ENCODE measurements around the gene NAP1L4.
A peak's percentile ranks its signal among the peaks of the same experiment; 100 is the strongest.

The NAP1L4 gene

DNA sequence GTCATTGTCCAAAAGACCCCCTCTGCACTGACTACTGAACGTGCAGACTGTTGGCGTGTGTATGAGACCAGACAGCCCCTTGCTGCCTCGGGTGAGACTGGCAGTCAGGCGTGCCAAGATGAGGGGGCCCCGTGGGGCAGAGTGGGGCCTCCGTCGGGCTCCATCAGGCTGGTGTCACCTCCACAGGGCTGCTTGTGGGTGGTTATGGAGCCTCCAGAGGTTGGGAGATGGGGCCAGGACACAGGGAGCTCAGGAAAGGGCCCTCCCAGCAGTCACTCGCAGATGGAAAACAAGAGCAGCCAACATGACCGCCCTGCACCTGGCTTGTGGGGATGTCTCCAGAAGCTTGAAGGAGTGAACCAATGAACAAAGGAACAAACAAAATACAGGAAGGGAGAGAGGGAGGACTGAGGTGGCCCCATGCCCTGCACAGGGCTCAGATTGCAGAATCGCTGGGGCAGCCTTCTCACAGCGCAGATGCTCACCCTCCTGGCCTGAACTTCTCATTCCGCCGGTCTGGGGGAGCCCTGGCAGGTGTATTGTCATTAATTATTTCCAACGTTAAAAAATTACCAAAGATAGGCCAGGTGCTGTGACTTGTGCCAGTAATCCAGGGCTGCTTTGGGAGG lies 57.4 kb downstream of the NAP1L4 start:
- DNase-seq (ENCODE audit: low read depth, low spot score), result no peak

DNA sequence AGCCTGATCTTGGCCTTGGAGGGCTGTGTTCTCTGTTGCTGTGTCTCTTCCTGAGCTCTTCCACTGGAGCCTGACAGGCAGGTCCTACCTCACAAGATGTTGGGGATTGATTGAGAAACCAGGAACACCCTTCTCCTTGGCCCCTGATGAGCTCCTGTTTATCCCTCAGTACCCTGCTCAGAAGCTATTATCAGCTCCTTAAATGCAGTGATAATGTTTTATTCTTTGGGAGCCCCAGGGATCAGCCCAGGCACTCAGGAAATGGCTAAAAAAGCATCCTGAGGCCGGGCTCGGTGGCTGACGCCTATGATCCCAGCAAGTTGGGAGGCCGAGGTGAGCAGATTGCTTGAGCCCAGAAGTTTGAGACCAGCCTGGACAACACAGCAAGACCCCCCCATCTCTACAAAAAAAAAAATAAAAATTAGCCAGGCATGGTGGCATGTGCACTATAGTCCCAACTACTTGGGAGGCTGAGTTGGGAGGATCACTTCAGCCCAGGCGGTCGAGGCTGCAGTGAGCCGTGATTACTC lies 58.0 kb downstream of the NAP1L4 start:
- DNase-seq (ENCODE audit: low read depth, low spot score), result no peak

DNA sequence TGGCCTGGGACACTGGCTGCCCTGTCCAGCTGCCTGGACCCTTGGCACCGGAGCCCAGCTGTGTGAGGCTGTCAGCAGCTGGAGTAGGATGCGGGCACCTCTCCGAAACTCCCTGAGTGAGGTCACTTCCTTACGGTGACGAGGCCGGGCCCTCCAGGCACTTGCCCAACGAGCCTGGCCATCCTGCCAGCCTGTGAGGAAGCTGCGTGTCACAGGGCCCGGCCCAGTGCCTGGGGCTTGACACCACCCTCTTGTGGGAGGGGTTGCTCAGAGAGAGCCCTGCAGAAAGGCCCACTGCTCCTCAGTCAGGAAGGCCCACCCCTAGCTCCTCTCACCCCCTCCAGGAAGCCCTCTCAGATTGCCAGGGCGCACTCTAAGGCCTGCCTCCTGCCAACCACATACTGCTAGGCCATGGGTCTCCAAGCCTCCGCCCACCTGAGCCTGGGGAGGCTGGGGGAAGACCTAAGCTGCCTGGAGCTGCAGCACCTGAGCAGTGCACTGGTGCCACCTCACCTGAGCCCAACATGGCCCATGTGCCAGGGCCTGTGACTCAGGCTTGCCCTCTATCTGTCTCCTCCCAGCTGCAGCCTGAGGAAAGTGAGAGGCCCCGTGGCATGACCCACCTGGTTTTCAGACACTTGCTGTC lies 58.6 kb downstream of the NAP1L4 start:
- peak; percentile 78 for DNase-seq (ENCODE audit: low read depth, low spot score)

DNA sequence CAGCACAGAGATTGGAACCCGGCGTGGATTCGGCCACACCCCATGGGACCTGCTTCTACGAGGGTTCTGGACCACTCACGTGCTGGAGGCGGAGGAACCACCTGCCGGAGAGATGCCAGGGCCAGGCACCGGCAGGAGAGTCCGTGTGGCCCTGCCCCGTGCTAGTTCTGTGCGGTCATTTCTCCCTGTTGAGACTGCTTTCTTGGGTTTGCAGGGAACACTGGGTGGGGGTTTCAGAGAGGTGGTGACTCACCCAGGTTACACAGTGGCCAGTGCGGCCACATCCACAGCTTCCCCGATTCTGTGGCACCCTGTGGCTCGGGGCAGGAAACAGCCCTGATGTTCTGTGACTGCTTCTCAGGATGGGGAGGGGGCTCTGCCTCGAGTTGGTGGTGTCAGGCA lies 59.3 kb downstream of the NAP1L4 start:
- DNase-seq (ENCODE audit: low read depth, low spot score), result no peak

DNA sequence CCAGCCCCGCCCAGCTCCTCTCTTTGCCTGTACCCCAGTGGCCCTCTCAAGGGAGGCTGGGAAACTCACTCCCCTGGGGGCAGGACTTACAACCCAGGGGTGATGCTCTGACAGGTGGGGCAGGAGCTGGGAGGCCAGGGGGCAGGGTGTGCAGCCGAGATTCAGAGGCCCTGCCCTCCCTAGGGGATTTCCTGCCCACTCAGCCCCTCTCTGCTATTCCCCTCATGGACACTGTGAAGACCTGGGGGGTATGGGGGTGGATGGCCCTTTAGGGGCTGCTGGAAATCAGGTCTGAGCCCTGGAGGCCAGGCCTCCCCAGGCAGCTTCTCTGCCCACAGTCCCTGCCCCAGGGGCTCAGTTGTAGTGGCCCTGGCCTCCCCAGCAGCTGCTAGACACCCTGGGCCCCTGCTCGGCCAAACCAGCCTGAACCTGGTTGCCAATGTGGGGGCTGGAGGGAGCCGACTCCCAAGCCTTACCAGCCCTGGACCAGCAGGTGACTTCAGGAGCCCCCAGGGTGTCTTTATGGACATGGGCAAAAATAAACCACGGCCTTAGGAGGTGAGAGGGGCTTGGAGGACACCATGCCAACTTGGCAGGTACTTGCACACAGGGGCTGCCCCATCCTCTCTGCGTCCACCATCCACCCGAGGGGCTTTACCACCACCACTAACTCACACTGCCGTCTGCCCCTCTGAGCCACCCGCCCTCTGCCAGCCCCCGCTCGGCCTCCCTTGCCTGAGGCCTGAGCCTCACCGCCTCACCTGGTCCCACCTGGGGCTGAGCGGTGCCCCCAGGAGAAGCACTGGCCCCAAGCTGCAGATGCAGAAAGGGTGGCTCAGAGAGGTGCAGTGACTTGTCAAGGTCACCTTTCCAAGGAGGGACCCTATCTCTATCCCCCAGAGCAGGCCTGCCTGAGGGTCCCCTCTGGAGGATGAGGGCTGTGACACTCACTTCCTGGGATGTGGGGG lies 60.1 kb downstream of the NAP1L4 start:
- no peak for DNase-seq (ENCODE audit: low read depth, low spot score)

DNA sequence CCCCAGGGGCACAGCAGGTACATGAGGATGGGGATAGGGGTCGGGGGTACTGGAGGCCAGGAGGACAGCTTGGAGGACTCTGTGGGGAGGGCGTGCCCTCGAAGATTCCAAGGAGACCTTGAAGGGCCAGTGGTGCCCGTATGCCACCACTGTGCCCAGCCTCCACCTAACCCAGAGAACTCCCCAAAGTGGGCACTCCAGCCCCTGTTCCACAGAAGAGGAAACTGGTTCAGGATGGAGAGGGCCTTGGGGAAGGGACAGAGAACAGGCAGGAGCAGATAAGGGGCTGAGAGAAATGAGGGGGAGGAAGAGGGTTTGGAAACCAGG lies 60.7 kb downstream of the NAP1L4 start:
- DNase-seq (ENCODE audit: low read depth, low spot score), result no peak

DNA sequence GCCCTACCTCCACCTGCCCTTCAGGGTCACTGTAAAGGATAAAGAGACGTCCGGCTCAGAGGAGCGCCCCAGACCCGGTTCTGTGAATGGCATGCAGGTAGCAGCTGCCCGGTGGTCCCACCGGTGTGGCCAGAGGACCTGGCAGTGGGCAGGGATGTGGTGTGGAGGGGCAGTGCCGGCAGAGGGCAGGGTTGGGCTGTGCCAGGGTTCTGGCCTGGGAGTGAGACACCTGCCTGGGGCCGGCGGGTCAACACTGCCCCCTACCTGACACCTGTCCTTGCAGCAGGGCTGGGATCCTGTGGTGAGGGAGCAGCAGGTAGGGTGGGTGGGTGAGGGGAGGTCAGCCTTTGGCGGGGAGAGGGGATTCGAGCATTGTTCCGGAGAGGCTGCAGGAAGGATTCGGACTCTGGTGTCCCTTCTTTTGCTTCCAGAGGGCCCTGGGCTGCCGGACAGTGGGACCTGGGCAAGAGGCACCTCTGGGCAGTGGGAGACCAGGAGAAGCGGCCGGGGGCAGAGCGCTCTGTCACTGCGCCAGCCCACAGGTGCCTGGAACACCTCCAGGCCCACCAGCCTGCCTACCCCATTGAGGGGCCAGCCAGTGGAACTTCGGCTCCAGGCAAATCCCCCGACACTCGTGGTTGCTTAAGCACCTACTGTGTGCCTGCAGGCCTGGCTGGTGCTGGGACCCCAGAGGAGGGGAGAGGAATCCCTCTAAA lies 61.3 kb downstream of the NAP1L4 start:
- DNase-seq (ENCODE audit: low read depth, low spot score), result peak; percentile 92

DNA sequence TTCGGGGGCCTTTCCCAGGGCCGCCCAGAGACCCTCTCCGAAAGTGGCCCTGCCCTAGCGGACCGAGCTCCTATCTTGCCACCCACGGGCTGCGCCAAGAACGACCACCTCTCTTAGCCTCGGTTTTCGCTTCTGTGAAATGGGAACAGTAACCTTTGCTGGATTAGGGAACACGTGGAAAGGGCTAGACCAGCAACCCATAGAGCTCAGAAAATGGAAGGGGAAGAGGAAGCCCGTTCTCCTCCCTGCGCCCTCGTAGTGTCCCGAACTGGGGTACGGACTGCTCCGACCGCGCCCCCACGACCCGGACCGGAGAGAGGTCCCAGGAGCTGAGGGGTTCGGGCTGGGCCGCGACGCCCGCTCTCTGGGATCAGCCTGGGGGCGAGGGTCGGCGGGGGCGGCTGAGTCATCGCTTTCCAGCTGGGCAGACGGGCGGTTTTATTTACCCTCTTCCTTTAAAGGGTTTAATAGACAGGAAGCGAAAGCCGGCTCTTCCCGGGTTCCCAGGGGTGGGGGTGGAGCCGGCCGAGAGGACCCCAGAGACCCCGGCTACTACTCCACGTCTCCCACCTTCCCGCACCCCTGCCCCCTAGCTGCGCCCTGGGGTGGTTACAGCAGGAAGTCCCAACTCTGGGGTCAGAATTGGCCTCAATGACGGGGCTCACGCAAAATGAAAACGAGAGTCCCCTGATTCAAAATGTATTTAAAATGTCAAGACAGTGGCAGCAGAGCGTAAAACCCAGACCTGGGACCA lies 62.0 kb downstream of the NAP1L4 start:
- DNase-seq (ENCODE audit: low read depth, low spot score), result peak; percentile 87

DNA sequence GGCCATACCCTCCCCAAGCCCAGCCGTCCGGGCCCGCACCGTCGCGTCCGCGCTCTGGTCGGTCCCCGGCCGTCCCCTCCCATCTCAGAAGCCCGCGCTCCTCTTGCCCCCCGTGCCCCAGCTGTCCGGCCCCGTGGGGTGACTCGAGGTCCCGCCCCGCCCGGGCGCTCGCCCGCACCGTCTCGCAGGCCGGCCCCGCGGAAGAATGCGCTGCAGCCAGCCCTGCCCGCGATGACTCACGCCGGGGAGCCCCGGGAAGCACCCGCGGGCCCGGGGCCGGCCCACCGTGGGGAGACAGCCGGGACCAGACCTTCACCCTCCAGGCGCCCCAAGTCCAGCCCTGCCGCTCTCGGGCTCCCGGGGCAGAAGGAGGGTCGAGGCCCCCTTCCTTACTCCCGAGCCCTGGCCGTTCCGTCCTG lies 62.6 kb downstream of the NAP1L4 start:
- no peak for DNase-seq (ENCODE audit: low read depth, low spot score)

DNA sequence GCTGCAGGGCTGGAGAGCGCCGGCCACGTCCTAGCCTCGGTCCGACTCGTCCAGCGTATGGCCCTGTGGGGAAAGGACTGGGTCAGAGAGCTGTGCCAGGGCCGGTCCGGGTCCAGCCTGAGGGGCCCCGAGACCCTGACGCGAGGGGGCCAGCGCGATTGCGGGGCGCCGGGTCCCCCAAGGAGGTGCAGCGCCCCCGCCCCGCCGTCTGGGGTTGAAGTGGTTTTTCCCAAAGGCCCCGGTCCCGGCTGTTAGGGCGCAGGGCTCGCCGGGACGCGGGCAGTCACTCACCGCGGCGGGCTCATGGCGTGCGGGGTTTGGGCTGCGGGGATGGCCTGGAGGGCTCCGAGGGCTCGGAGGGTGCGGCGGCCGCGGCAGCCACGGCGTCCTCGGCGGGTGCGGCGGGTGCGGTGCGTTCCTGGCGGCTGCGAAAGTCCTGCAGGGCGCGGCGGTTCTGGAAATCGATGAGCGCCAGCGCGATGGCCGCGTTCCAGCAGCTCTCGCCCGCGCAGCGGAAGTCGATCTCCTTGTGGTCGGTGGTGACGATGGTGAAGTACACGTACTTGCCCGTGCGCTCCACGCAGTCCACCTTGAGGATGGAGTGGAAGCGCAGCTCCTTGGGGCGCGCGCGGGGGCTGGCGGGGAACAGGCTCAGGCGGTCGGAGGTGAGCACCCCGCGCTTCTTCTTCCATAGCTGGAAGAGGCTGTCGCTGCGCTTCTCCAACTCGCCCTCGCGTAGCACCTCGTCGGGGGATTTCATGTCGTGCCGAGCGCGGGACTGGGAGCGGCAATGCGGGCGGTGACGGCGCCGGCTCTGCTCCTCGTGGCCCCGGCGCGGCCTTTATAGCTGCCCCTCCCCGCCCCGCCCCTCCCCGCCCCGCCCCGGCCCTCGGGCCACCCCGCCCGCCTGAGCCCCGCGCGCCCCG lies 63.3 kb downstream of the NAP1L4 start, which contains the start of gene PHLDA2:
Gene PHLDA2 (minus strand): TSS at position 816 of the 926 bp plus-strand sequence. CDS start 56 bp downstream, at position 760.
- no peak for DNase-seq (ENCODE audit: low read depth, low spot score)

DNA sequence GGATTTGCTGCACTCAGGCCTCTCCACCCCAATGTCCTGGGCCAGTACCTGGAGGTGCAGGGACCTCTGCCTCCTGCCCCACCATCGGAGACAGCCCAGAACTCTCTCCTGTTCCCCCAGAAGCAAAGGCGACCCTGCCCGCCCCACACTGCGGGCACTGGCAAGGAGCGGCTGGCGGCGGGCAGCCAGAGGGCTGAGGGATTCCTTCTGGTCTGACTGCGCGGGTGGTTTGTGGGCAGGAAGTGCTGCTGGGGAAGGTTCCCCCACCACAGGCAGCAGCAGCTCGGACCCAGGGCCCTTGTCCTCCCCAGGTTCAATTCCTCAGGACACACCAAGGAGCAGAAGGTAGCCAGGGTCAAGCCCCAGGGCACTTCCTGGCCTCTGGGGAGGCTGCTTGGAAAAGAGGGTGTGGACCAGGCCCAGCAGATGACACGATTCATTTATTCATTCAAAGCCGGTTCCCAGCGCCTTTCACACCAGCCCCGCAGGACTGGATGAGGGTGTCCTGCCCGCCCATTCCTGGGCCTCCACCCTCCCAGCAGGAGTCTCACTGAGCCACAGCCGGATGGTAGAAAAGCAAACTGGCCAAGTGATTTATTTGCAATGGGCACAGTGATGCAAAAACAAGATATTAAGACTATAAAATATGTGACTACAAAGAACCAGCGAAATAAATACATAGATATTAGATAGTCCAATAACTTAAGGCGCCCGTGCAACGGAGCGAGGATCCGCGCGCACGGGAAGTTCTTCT lies 64.1 kb downstream of the NAP1L4 start:
- no peak for DNase-seq (ENCODE audit: low read depth, low spot score)

DNA sequence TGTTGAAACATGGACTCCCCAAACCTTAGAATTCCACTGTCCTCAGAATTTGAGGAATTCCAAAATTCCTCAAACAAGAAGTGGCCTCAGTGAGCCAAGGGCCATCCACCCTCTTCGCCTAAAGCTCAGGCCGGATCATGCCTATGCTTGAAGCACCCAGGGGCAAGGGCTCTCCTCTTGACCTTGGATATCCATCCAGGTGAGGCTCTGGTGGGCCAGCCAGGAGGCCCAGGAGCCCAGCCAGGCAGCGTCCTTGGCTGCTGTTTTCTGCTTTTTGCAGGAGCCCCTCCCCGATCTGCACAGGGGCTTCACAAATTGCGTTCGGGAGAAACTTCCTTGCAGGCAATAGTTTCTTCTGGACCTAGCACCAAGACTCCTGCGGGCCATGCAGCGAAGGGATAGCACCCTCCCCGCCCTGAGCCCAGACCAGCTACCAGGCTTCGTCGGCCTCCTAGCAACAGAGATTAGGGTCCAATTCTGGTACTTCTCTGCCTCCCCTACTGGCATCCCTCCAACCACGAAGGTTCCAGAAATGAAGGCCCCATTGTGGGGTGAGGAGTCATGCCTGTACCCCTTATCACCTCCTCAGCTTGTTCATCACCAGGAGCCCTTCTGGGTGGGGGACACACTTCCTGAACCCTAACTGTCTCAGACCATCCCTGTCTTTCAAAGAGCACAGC lies 64.9 kb downstream of the NAP1L4 start:
- DNase-seq (ENCODE audit: low read depth, low spot score), result no peak

DNA sequence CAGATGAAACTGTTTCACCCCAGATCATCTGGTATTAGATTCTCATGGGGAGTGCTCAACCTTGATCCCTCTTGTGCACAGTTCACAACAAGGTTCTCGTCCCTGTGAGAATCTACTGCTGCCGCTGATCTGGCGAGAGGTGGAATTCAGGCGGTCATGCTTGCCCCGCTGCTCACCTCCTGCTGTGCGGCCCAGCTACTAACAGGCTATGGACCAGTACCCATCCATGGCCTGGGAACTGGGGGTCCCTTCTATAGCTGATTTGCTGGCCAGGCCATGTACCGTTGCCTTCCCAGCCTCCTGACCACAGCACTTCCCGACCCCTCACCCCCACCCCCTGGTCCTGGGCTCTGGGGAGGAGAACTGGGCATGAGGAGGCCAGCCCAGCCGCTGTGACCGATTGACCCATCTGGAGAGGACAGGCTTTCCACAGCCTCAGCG lies 65.5 kb downstream of the NAP1L4 start:
- no peak for DNase-seq (ENCODE audit: low read depth, low spot score)

DNA sequence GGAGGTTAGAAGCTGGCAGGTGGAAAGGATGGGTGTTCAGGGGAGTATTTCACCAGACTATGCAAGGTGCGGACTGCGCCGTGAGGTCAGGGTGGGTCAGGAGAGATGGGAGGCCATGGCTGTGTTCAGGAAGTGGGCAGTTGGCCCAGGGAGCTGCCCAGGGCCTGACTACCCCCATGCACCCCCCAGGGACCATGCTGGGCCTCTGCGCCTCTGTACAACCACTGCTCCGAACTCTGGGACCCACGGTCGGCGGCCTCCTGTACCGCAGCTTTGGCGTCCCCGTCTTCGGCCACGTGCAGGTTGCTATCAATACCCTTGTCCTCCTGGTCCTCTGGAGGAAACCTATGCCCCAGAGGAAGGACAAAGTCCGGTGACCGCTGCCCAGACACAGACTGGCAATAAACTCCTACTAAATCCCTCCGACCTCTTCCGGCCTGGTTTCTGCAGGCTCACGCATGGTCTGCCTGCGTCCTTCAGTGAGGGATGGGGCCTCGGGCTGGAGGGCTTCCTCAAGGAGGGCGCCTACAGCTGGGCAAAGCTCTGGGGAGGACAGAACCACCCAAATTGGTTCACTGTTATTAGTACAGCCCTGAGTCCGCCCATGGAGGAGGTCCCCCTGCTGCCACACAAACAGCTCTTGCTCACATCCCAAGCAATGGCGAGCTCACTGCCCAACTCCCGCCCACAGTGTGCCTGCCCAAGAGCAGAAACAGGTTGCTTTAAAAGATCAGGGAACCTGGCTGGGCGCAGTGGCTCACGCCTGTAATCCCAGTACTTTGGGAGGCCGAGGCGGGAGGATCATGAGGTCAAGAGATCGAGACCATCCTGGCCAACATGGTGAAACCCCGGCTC lies 67.1 kb downstream of the NAP1L4 start:
- DNase-seq (ENCODE audit: low read depth, low spot score), result no peak

DNA sequence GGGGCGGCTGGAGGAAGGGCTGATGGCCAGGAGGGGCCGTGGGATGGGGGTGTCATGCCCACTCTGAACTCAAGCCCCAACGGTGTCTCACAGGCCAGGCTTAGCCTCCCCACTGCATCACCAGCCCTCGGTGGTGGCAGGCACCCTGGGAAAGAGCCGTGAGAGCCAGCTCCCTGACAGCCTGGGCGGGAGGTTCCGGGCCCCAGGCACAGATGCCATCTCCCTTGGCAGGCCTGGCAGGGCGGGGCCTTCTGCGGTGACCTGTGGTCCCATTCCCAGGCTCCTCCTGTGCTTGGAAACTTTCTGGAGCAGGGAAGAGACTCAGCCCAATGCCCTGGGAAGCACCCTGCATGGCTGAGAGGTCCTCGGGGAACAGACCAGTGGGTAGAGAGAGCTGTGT lies 67.7 kb downstream of the NAP1L4 start:
- DNase-seq (ENCODE audit: low read depth, low spot score), result no peak

DNA sequence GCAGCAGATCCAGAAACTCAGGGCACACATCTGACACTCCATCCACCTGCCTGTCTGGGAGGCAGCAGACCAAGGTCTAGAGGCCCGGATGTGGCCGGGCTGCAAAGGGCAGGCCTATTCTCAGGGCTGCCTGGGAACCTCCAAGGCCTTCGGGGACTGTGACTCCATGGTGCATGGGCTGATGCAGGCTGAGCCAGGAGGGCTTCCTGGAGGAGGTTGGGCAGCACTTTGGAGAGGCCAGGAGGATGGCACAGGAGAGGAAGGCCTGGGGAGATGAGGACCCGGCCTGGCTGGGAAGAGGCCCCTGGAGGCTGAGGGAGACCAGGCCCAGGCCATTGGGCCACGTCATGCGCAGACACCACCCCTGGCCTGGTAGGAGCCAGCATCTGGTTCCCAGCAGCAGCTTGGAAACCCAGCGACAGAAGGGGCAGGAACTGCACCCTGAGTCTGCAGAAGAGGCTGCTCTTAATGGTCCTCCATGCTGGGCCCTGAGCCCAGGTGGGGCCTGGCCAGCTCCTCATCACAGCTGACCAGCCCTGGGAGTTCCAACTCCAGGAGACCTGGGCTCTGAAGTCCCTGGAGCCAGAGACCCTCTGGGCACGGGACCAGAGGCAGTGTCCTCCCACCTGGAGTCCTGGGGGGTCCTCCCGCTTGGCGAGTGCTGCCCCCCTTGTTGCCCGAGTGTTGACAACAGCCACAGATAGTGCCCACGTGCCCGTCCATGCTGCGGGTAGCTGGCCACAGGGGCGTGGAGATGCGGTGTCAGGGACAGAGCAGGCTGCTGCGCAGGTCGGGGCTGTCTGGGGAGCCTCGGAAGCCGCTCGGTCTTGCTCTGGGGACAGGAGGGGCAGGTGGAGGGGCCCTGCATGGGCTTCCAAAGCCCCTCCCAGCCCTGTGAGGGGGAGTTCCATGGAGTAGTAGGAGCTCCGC lies 68.4 kb downstream of the NAP1L4 start:
- no peak for DNase-seq (ENCODE audit: low read depth, low spot score)

Measured in ELF-1 (cell line).